Activated CD4-positive, CD25-positive, alpha-beta regulatory T cell (primary cell): ENCODE data around the gene ITPRID2.

ENCODE experiments used
- DNase-seq, 4 experiments: peaks; one replicate each; lab custom pipeline; 2025; lab: John Stamatoyannopoulos, UW

The ITPRID2 gene

GRCh38 chr2:181891258-181891965, at the start of gene ITPRID2:
Gene ITPRID2, plus strand, starts transcription at chr2:181891730. Its CDS starts 337 bp downstream, at chr2:181892067.
- peak; percentile 13 to 37 (median 23) for DNase-seq

GRCh38 chr2:181844551-181845290, 46.8 kb upstream of the ITPRID2 start:
- no peak for DNase-seq

GRCh38 chr2:181846399-181847197, 44.9 kb upstream of the ITPRID2 start:
- no peak for DNase-seq

DNA sequence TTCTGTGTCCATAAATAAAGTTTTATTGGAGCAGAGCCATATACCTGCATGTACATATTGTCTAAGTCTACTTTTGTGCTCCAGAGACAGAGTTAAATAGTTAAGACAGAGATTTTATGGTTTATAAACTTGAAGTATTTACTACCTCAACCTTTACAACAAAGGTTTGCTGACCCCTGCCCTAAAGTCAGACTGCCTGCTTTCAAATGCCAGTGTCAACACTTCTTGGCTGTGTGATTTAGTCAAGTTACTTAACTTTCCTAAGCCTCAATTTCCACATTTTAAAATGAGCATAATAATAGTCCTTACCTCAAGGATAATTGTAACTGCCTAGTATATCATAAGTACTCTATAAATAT, 44.4 kb upstream of the ITPRID2 start:
- DNase-seq, result no peak

DNA sequence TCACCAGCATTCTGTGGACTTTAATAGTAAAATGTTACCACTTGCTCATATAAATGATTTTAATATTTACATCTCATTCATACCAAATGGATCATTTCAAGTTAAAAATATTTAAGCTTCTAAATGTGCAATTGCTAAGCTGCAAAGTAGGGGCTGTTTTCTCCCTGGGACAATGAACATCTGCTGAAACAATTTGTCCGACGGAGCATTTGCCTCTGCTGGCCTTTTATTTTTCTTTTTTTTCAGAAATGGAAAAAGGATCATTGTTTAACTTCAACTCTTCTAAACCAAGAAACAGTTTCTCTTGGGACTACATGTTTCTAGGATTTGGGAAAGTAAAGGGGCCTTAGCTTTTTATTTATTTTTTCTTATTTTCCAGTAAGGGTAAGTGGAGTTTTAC, 43.8 kb upstream of the ITPRID2 start:
- no peak for DNase-seq

DNA sequence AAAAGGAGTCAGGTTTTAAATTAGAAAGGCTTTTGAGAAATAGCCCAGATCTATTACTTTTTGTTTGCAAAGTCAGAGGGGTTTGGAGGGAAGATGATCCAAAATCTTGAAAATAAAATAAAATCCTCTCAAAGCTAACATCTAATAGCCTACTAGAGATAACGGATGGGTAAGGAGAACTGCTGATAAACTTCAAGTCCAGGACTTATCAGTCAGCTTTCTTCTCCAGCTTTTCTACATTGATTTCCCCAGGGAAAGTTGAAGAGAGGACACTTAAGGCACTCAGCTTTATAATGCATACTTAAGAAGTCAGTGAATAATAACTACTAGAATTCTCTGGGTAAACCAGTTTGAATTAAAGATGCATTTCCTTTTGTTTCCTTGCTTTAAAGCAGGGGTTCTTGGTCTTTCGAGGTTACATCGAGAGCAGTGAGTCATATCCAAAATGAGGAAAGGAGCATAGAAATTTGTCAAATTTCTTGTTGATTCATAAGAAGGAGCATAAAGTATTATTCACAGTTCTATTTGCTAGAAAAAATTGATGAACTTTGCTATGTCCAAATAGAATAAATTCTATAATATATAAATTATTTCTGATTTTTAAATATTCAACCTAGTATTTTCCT, 43.2 kb upstream of the ITPRID2 start:
- DNase-seq, result no peak

DNA sequence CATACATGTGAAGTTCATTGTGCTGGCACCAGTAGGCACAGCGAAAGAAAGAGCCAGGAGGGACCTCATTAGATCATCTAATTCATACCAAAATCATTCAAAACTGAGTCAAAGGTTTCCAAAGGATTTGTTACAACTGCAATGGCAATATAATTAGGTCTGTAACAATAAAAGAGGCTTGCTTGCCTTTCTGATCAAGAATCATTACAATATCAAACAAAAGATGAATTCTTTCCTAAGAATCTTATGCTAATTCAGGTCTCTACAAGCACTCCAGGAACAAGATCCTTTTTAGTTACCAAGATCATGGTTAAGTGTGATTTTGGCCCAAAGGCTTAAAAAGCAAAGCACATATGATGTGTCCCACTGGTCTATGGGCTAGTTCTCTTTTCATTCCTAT, 41.9 kb upstream of the ITPRID2 start:
- no peak for DNase-seq

DNA sequence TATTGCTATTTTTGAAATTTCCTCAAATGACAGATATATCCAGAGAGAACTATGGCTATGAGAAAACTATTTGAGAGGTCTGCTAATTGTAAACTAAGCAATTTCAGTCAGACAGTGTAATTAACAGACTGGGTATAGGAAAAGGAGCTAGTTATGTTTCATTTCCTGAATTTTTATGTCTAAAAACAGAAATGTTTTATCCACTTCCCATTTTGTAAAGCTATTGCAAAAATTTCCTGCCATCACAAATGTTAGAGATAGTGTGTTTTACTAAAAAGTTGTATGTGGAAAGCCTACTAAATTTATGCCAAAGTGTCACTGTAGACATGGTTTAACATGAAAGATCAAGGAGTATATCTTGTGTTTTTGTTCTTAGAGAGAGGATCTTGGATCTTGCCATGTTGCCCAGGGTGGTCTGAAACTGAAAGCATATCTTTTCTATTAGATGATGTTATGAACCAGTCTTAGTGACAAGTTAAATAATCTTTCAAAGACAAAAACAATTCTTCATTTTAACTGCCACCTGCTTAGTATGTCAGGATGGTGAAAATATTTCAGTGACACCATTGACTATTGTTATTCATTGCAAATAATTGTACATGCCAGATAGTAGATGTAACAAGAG, 40.5 kb upstream of the ITPRID2 start:
- DNase-seq, result no peak

DNA sequence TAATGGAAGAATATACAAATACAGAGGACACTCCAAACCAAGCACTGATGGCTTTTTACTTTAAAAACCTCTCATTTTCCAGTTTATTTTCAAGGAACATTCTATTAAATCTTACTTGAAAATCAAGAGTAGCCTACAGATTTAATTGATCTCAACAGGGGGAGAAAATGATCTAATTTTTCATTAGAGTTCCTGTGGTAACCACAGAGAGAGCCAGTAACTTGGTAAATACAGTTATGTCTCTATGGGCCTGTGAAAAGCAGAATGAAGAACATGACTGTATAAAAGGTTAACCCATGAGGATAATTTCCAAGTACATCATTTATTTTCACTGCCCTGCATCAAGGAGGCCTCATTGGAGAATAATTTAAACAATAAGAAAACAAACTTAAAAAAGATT, 39.8 kb upstream of the ITPRID2 start:
- no peak for DNase-seq

DNA sequence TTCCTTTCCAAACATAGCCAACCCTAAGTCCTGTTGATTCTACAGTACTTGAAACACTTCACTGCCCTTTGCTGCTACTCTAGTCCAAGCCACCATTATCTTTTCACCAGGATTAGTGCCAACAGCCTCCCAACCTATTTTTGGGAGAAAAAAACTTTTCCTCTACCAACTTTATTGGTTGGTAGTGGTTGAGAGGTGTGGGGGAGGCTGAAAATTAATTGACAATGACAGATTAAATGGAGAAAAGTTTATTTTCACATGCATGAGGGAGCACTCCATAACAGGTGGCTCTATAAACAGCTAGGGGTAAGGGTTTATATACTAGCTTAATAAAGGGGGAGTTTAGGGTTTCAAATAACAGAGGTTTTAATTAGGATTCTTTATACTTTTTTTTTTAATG, 37.8 kb upstream of the ITPRID2 start:
- DNase-seq, result no peak

DNA sequence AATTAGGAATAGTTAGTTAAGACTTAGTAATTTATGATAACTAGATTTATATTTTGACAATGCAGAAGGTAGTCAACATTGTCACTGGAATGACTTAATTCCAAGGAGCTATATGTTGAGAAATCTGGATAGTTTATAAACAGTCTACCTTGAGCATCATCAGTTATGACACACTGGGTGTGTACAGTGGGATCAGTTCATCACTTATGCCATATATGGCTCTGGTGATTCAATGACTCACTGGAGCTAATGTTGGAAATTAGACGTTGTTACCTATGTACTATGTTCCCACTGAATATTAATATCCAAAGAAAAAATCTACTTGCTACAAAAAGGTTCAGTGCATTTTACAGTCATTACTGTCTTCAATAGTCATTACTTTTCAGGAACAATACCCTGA, 34.0 kb upstream of the ITPRID2 start:
- no peak for DNase-seq

- DNase-seq, result no peak
These were observed 32.9 kb upstream of the ITPRID2 start for GRCh38 chr2:181858600-181858999.

- DNase-seq, result no peak
These were observed 32.4 kb upstream of the ITPRID2 start for GRCh38 chr2:181859123-181859522.

DNA sequence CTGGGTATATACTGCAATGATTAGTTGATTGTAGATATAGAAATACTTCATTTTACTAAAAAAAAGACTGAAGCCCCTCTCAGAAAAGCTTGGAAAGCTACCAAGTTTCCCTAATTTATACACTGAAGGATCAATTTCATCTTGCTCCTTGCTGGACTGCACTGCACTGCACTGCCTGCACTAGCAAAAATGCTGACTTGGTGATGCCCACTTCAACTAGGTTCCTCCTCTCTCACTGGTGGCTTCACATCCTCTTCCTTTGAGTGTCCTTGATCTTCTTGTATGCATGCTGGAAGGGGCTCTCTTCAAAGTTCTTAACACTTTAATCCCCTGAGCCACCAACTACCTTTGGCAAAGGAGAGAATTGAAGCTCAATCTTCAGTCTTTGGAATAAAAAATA, 31.7 kb upstream of the ITPRID2 start:
- DNase-seq, result no peak

DNA sequence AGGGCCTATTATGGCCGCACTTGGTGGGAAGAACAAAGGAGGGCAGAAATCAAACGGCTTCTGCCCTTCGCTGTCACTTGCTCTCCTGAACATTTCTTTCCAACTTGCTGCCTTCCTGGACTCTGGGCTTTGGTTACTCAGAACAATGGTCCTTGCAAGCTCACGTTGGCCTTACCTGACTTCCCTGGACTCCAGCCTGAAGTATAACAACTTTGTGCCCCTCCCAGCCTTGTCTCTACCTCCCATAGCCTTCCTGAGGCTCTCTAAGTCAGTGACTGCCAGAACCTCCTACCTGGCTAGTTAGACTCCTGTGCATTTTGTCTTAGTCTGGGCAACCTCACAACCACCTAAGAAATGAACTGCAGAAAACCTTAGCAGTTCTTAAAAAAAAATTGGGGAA, 30.2 kb upstream of the ITPRID2 start:
- DNase-seq, result no peak

GRCh38 chr2:181862583-181863281, 28.8 kb upstream of the ITPRID2 start:
- DNase-seq, result no peak

DNA sequence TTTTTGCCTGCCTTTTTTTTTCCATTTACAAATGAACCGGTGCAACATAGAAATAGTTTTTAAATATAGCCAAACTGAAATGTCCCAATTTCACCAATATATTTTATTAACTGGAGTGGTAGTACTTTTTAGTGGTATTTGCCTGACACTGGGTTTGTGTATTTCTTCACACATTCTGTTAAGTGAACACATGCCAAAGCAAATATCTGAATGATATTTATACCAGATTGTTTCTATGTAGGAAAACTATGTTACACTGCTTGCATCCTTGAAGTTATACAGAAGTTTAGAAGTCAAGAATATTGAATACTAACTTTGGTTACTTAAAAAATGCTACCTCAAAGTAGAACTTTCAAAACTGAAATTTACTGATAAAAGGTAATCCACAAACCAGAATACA, 19.4 kb upstream of the ITPRID2 start:
- no peak for DNase-seq

- no peak for DNase-seq
These were observed 14.9 kb upstream of the ITPRID2 start for GRCh38 chr2:181876614-181877063.

GRCh38 chr2:181877181-181877664, 14.3 kb upstream of the ITPRID2 start:
- no peak for DNase-seq

DNA sequence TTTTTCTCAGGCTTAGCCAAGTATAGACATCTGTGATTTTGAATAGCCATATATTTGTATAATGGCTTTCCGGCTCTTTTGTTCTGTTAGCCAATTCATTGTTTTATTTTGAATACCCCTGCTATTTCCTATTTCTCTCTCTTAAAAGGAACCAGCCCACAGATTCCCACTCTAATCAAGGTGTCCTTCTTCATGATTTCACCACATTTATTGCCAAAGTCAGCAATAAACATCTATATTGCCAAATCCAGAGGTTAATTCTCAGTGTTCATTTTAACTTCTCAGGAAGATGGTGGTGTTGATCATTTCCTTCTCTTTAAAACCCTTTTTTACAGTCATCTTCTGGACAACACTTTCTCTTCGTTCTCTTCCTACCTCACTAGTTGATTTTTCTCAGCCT, 13.1 kb upstream of the ITPRID2 start:
- no peak for DNase-seq

DNA sequence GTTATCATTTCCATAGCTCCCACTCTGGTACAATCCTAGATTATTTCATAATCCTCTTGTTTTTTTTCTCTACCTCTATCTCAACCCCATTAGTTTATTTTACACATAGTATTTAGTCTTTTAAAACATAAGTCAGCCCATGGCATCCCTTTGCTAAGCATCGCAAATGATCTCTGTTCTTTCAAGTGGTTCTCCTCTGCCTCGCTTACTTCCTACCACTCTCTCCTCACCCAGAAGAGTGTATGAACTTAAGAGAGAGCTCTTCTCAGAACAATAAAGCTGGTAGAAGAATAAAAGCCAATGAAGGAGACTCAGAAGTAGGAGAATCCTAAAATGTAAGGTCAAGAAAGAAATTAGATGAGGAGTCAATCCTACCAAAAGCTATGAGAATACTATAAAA, 12.2 kb upstream of the ITPRID2 start:
- no peak for DNase-seq
